HG02943 (cell line): ENCODE measurements around the gene GRID1.

Experiments used
- ATAC-seq: cut with Tn5 transposase; IDR thresholded peaks from one replicate; pipeline ENCODE4 v1.9.1; 2021; ENCODE audit warnings: mild to moderate bottlenecking, low read depth, moderate library complexity; ENCODE audit not compliant: unreplicated experiment

GRID1 gene

GRCh38 chr10:86299562-86299961 lies 67.0 kb downstream of the GRID1 start:
- ATAC-seq = no peak

- ATAC-seq = no peak
Measured at GRCh38 chr10:86298501-86299001, 68.0 kb downstream of the GRID1 start.

GRCh38 chr10:86295791-86296190 lies 70.8 kb downstream of the GRID1 start:
- no peak for ATAC-seq

GRCh38 chr10:86295351-86295750 lies 71.2 kb downstream of the GRID1 start:
- no peak for ATAC-seq

GRCh38 chr10:86294346-86295265 lies 72.0 kb downstream of the GRID1 start:
- ATAC-seq = no peak

- no peak for ATAC-seq
Measured at GRCh38 chr10:86293396-86293791, 73.2 kb downstream of the GRID1 start.

GRCh38 chr10:86292462-86293395 lies 73.9 kb downstream of the GRID1 start:
- ATAC-seq = no peak

GRCh38 chr10:86291616-86292340 lies 74.8 kb downstream of the GRID1 start:
- ATAC-seq = no peak

- no peak for ATAC-seq
Measured at GRCh38 chr10:86290933-86291615, 75.5 kb downstream of the GRID1 start.

GRCh38 chr10:86289577-86289868 lies 77.1 kb downstream of the GRID1 start:
- ATAC-seq = no peak

- ATAC-seq = no peak
Measured at GRCh38 chr10:86288695-86289576, 77.7 kb downstream of the GRID1 start.

- ATAC-seq = no peak
Measured at GRCh38 chr10:86287966-86288579, 78.5 kb downstream of the GRID1 start.

GRCh38 chr10:86287110-86287793 lies 79.3 kb downstream of the GRID1 start:
- no peak for ATAC-seq

GRCh38 chr10:86286236-86287109 lies 80.1 kb downstream of the GRID1 start:
- ATAC-seq = no peak

GRCh38 chr10:86285136-86285790 lies 81.3 kb downstream of the GRID1 start:
- no peak for ATAC-seq

GRCh38 chr10:86284355-86285105 lies 82.1 kb downstream of the GRID1 start:
- ATAC-seq = no peak
